ENCODE data around the gene LYPD3. TPM values are rescaled to one million over a fixed set of nuclear protein-coding genes. Genes with fewer than 3 reads are reported as not detected.

The LYPD3 gene
- total RNA-seq, 2 donors from 2014 or later, result 5.1 to 7.4 TPM

- Mint-ChIP-seq H3K27me3 (no peaks in the 10 kb centered on the region), H3K27ac (peak overlapping the region; percentile 80), H3K4me1 (peaks cover 13% of the 10 kb centered on the region), H3K36me3 (ENCODE audit: low read depth) (no peaks in the 10 kb centered on the region), H3K4me3 (no peak overlapping the region)
- ATAC-seq (no peak), DNase-seq (no peak)
- no peaks in the 10 kb centered on the region for H3K9me3 ChIP-seq (ENCODE audit: control insufficient read depth, low read length, poor library complexity, severe bottlenecking)
Observed at GRCh38 chr19:43430976-43431375, 34.4 kb downstream of the LYPD3 start.

- ATAC-seq, result no peak
- H3K4me3 Mint-ChIP-seq, result no peak overlapping the region
- no peaks in the 10 kb centered on the region for H3K9me3 ChIP-seq (ENCODE audit: control insufficient read depth, low read length, poor library complexity, severe bottlenecking)
- peak overlapping the region; percentile 80 for H3K27ac Mint-ChIP-seq
- no peaks in the 10 kb centered on the region for H3K27me3 Mint-ChIP-seq
- H3K36me3 Mint-ChIP-seq (ENCODE audit: low read depth), result no peaks in the 10 kb centered on the region
- peaks cover 18% of the 10 kb centered on the region for H3K4me1 Mint-ChIP-seq
- no peak for DNase-seq
Observed at GRCh38 chr19:43430142-43430710, 35.2 kb downstream of the LYPD3 start.

- Mint-ChIP-seq H3K27ac (no peak overlapping the region), H3K27me3 (no peaks in the 10 kb centered on the region), H3K4me1 (peaks cover 21% of the 10 kb centered on the region), H3K36me3 (ENCODE audit: low read depth) (no peaks in the 10 kb centered on the region), H3K4me3 (no peak overlapping the region)
- ATAC-seq, result no peak
- no peak for DNase-seq
- H3K9me3 ChIP-seq (ENCODE audit: control insufficient read depth, low read length, poor library complexity, severe bottlenecking), result no peaks in the 10 kb centered on the region
Observed at GRCh38 chr19:43429395-43429794, 36.0 kb downstream of the LYPD3 start.

- no peak for ATAC-seq
- H3K27ac Mint-ChIP-seq, result peak overlapping the region; percentile 72
- DNase-seq, result no peak
Observed at GRCh38 chr19:43425567-43426392, 39.6 kb downstream of the LYPD3 start.

GRCh38 chr19:43423779-43424178, 41.6 kb downstream of the LYPD3 start:
- H3K4me1 Mint-ChIP-seq, result peaks cover 14% of the 10 kb centered on the region
- H3K27ac Mint-ChIP-seq, result no peak overlapping the region
- no peaks in the 10 kb centered on the region for H3K36me3 Mint-ChIP-seq (ENCODE audit: low read depth)
- ATAC-seq (no peak), DNase-seq (no peak)
- no peaks in the 10 kb centered on the region for H3K9me3 ChIP-seq (ENCODE audit: control insufficient read depth, low read length, poor library complexity, severe bottlenecking)
- H3K4me3 Mint-ChIP-seq, result no peak overlapping the region
- H3K27me3 Mint-ChIP-seq, result peaks cover 12% of the 10 kb centered on the region

More at GRCh38 chr19:43425567-43426392, 39.6 kb downstream of the LYPD3 start:
- H3K4me1 Mint-ChIP-seq, result peaks cover 18% of the 10 kb centered on the region
- H3K36me3 Mint-ChIP-seq (ENCODE audit: low read depth), result no peaks in the 10 kb centered on the region
- peaks cover 7% of the 10 kb centered on the region for H3K27me3 Mint-ChIP-seq
- H3K4me3 Mint-ChIP-seq, result no peak overlapping the region
- no peaks in the 10 kb centered on the region for H3K9me3 ChIP-seq (ENCODE audit: control insufficient read depth, low read length, poor library complexity, severe bottlenecking)

- peaks cover 22% of the 10 kb centered on the region for H3K27me3 Mint-ChIP-seq
- DNase-seq (no peak), ATAC-seq (no peak)
- no peak overlapping the region for H3K4me3 Mint-ChIP-seq
- H3K36me3 Mint-ChIP-seq (ENCODE audit: low read depth), result no peaks in the 10 kb centered on the region
- H3K9me3 ChIP-seq (ENCODE audit: control insufficient read depth, low read length, poor library complexity, severe bottlenecking), result no peaks in the 10 kb centered on the region
- no peak overlapping the region for H3K27ac Mint-ChIP-seq
- H3K4me1 Mint-ChIP-seq, result peaks cover 14% of the 10 kb centered on the region
Observed at GRCh38 chr19:43422689-43423066, 42.7 kb downstream of the LYPD3 start.

GRCh38 chr19:43422000-43422688, 43.3 kb downstream of the LYPD3 start:
- H3K27ac Mint-ChIP-seq, result no peak overlapping the region

GRCh38 chr19:43420954-43421353, 44.5 kb downstream of the LYPD3 start:
- H3K27me3 Mint-ChIP-seq, result peaks cover 22% of the 10 kb centered on the region
- peaks cover 13% of the 10 kb centered on the region for H3K4me1 Mint-ChIP-seq
- no peak for DNase-seq
- no peaks in the 10 kb centered on the region for H3K9me3 ChIP-seq (ENCODE audit: control insufficient read depth, low read length, poor library complexity, severe bottlenecking)
- no peaks in the 10 kb centered on the region for H3K36me3 Mint-ChIP-seq (ENCODE audit: low read depth)
- ATAC-seq, result no peak
- no peak overlapping the region for H3K4me3 Mint-ChIP-seq
- H3K27ac Mint-ChIP-seq, result no peak overlapping the region

More at GRCh38 chr19:43422000-43422688, 43.3 kb downstream of the LYPD3 start:
- Mint-ChIP-seq H3K27me3 (peaks cover 22% of the 10 kb centered on the region), H3K36me3 (ENCODE audit: low read depth) (no peaks in the 10 kb centered on the region), H3K4me1 (peaks cover 14% of the 10 kb centered on the region), H3K4me3 (no peak overlapping the region)
- no peak for ATAC-seq
- no peak for DNase-seq
- no peaks in the 10 kb centered on the region for H3K9me3 ChIP-seq (ENCODE audit: control insufficient read depth, low read length, poor library complexity, severe bottlenecking)

GRCh38 chr19:43416951-43417623, 48.3 kb downstream of the LYPD3 start:
- no peak overlapping the region for H3K4me3 Mint-ChIP-seq
- DNase-seq, result no peak
- no peak overlapping the region for H3K27ac Mint-ChIP-seq
- H3K4me1 Mint-ChIP-seq, result peaks cover 3% of the 10 kb centered on the region
- no peak for ATAC-seq
- peaks cover 15% of the 10 kb centered on the region for H3K27me3 Mint-ChIP-seq
- no peaks in the 10 kb centered on the region for H3K36me3 Mint-ChIP-seq (ENCODE audit: low read depth)
- H3K9me3 ChIP-seq (ENCODE audit: control insufficient read depth, low read length, poor library complexity, severe bottlenecking), result no peaks in the 10 kb centered on the region

- H3K27ac Mint-ChIP-seq, result no peak within 1 kb of the TSS
- no peak within 1 kb of the TSS for H3K4me3 Mint-ChIP-seq
- no peak for ATAC-seq
Observed at GRCh38 chr19:43414554-43414953, 50.9 kb downstream of the LYPD3 start, which contains the start of gene TEX101. TEX101 (plus strand) TSS chr19:43414890; CDS start chr19:43415920, 1,030 bp downstream.

GRCh38 chr19:43412441-43412840, 53.0 kb downstream of the LYPD3 start:
- Mint-ChIP-seq H3K36me3 (ENCODE audit: low read depth) (no peaks in the 10 kb centered on the region), H3K27me3 (peaks cover 4% of the 10 kb centered on the region), H3K27ac (no peak overlapping the region), H3K4me1 (no peaks in the 10 kb centered on the region), H3K4me3 (no peak overlapping the region)
- ATAC-seq (no peak), DNase-seq (no peak)
- H3K9me3 ChIP-seq (ENCODE audit: control insufficient read depth, low read length, poor library complexity, severe bottlenecking), result no peaks in the 10 kb centered on the region

More at GRCh38 chr19:43414554-43414953, 50.9 kb downstream of the LYPD3 start, which contains the start of gene TEX101:
- H3K9me3 ChIP-seq (ENCODE audit: control insufficient read depth, low read length, poor library complexity, severe bottlenecking), result no peaks in the 10 kb centered on the region
- DNase-seq, result no peak
- H3K36me3 Mint-ChIP-seq (ENCODE audit: low read depth), result no peaks in the 10 kb centered on the region
- peaks cover 13% of the 10 kb centered on the region for H3K27me3 Mint-ChIP-seq
- H3K4me1 Mint-ChIP-seq, result no peaks in the 10 kb centered on the region
